ENCODE data around the gene ITGB7. TPM values are rescaled to one million over a fixed set of nuclear protein-coding genes. Genes with fewer than 3 reads are reported as not detected.

The ITGB7 gene
- total RNA-seq, 6 experiments from 2014 or later = 2.9 to 8.0 (median 3.9) TPM

- Histone ChIP-seq H3K27ac (peak overlapping the region; percentile 41 to 69 (median 43)), H3K36me3 (peaks cover 0 to 8% (median under 1%) of the 10 kb centered on the region in 4 donors), H3K9me3 (no peaks in the 10 kb centered on the region), H3K4me3 (peak overlapping the region; percentile 81 to 92 (median 82)), H3K27me3 (no peaks in the 10 kb centered on the region), H3K4me1 (peaks cover 0 to 16% (median 0%) of the 10 kb centered on the region in 4 donors)
- intact Hi-C loops (cut with DNase I) = no loop called here
- 0% methylated on average over 11 of the region's 19 CpGs for WGBS (ENCODE audit: insufficient coverage, low coverage, low lambda C conversion rate, missing lambda C conversion rate)
- DNase-seq (no peak), ATAC-seq (peak in 1 of 4 donors; percentile 1)
- TF ChIP-seq, protein P1, sequence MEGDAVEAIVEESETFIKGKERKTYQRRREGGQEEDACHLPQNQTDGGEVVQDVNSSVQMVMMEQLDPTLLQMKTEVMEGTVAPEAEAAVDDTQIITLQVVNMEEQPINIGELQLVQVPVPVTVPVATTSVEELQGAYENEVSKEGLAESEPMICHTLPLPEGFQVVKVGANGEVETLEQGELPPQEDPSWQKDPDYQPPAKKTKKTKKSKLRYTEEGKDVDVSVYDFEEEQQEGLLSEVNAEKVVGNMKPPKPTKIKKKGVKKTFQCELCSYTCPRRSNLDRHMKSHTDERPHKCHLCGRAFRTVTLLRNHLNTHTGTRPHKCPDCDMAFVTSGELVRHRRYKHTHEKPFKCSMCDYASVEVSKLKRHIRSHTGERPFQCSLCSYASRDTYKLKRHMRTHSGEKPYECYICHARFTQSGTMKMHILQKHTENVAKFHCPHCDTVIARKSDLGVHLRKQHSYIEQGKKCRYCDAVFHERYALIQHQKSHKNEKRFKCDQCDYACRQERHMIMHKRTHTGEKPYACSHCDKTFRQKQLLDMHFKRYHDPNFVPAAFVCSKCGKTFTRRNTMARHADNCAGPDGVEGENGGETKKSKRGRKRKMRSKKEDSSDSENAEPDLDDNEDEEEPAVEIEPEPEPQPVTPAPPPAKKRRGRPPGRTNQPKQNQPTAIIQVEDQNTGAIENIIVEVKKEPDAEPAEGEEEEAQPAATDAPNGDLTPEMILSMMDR (IDR thresholded peaks at IDR 0.05) = peak in 1 of 4 donors; percentile 14
- TF ChIP-seq POLR2A (IDR thresholded peaks at IDR 0.05) = no peak
Measured at GRCh38 chr12:53252349-53252916, 45.4 kb upstream of the ITGB7 start.

DNA sequence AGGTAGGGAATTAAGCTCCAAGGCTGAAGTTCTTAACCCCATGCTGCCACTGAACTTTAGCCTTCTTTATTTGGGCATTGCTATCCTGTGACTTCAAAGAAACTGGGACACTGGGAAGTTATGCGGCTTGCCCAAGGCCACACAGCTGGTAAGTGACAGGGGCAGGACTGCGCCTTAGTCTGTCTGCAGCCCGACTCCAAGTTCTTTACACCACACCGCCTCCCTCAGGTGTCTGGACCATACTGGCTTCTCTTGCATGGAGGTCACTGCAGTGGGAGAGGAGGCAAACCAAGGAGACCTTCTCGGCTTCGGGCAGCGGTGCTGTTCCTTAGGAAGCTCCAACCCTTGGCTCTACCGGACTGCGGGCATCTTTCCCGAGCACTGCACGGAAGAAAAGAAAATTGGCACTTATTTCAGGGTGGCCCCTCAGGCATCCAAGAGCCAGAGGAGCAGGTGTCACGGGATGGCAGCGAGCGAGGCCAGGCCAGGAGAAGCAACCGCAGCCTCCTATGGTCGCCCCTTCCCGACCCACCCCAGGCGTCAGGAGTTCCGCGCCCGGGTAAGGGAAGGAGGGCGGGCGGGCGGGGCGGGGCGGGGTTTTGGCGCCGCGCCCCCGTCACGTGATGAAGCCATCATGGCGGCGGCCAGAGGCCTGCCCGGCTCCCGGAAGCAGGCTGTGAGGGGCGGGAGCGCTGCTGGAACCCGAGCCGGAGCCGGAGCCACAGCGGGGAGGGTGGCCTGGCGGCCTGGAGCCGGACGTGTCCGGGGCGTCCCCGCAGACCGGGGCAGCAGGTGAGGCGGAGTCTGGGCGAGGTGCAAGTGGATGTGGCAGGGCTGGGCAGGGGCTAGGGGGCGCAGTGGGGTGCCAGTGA lies 44.7 kb upstream of the ITGB7 start:
- Histone ChIP-seq H3K9me3 (no peaks in the 10 kb centered on the region), H3K36me3 (peaks cover 0 to 8% (median under 1%) of the 10 kb centered on the region in 4 donors), H3K4me3 (peak overlapping the region; percentile 81 to 92 (median 82)), H3K4me1 (peaks cover 0 to 16% (median 0%) of the 10 kb centered on the region in 4 donors), H3K27me3 (no peaks in the 10 kb centered on the region), H3K27ac (peak overlapping the region; percentile 41 to 69 (median 43))
- DNase-seq = peak; percentile 79 to 84 (median 83)
- ATAC-seq = peak; percentile 91 to 92 (median 91)
- intact Hi-C loops (cut with DNase I) = no loop called here
- TF ChIP-seq POLR2A (IDR thresholded peaks at IDR 0.05) = peak; percentile 42
- TF ChIP-seq, protein P1 (IDR thresholded peaks at IDR 0.05) = peak in 3 of 4 donors; percentile 19 to 29 (median 20)
- 2% methylated on average over 18 of the region's 51 CpGs for WGBS (ENCODE audit: insufficient coverage, low coverage, low lambda C conversion rate, missing lambda C conversion rate)

- ATAC-seq (no peak), DNase-seq (no peak)
- TF ChIP-seq, protein P1 (IDR thresholded peaks at IDR 0.05) = no peak
- TF ChIP-seq POLR2A (IDR thresholded peaks at IDR 0.05) = no peak
- Histone ChIP-seq H3K4me3 (no peak overlapping the region), H3K36me3 (no peaks in the 10 kb centered on the region), H3K27ac (no peak overlapping the region), H3K9me3 (no peaks in the 10 kb centered on the region), H3K4me1 (peaks cover 0 to 6% (median 0%) of the 10 kb centered on the region in 4 donors), H3K27me3 (no peaks in the 10 kb centered on the region)
- 53% methylated on average over 3 of the region's 3 CpGs for WGBS (ENCODE audit: insufficient coverage, low coverage, low lambda C conversion rate, missing lambda C conversion rate)
- intact Hi-C loops (cut with DNase I) = no loop called here
Measured at GRCh38 chr12:53245286-53245685, 38.2 kb upstream of the ITGB7 start.

DNA sequence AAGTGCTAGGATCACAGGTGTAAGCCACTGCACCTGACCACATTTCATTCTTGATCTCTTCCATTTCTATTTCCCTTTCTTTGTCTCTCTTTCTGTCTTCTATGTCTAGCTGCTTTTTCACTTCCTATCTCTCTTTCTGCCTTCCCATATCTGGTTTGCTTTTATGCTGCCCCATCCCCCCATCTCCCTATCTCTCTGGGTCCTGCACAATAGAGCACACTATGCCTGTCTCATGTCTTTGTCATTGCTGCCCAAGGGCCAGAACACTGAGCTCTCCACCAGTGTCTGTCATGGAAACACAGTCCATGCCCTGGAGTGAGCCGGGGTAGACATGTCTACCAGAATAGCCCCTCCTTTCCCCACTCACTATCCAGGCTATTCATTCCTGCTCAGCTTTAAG lies 37.3 kb upstream of the ITGB7 start:
- Histone ChIP-seq H3K27ac (no peak overlapping the region), H3K27me3 (no peaks in the 10 kb centered on the region), H3K4me1 (no peaks in the 10 kb centered on the region), H3K36me3 (no peaks in the 10 kb centered on the region), H3K4me3 (no peak overlapping the region), H3K9me3 (no peaks in the 10 kb centered on the region)
- ATAC-seq = no peak
- intact Hi-C loops (cut with DNase I) = no loop called here
- TF ChIP-seq, protein P1 (IDR thresholded peaks at IDR 0.05) = no peak
- no peak for TF ChIP-seq POLR2A (IDR thresholded peaks at IDR 0.05)
- WGBS (ENCODE audit: insufficient coverage, low coverage, low lambda C conversion rate, missing lambda C conversion rate) = 67% methylated on average over 1 of the region's 1 CpG
- no peak for DNase-seq

Data from right lobe of liver (tissue), 6 donors.